ENCODE results near the gene SLC6A17. TPM values are rescaled to one million over a fixed set of nuclear protein-coding genes. Genes with fewer than 3 reads are reported as not detected.

Gene SLC6A17
- total and polyA plus RNA-seq, 2 experiments from 2014 or later: 0.03 to 0.17 TPM

- H3K79me2 ChIP-seq (replicated peaks; ENCODE audit: insufficient read depth): no peaks in the 10 kb centered on the region
- peak overlapping the region; percentile 41; the same call in 1 of the 2 replicates for H3K27ac Mint-ChIP-seq
- H3F3A ChIP-seq (replicated peaks; ENCODE audit: low read depth): no peaks in the 10 kb centered on the region
- ATAC-seq: no peak
- peaks cover 5% of the 10 kb centered on the region; the same call in 1 of the 2 replicates for H3K36me3 ChIP-seq (ENCODE audit: insufficient read depth)
- peaks cover 11% of the 10 kb centered on the region; the same call in 2 of the 3 replicates for H3K36me3 Mint-ChIP-seq (ENCODE audit: low read depth)
- no peak overlapping the region for H3K4me3 ChIP-seq
- H3K4me1 Mint-ChIP-seq: peaks cover 38% of the 10 kb centered on the region
- no peaks in the 10 kb centered on the region; the same call in 1 of the 2 replicates for H3K4me1 ChIP-seq (ENCODE audit: insufficient read depth)
- no peaks in the 10 kb centered on the region for H4K20me1 ChIP-seq (replicated peaks; ENCODE audit: insufficient read depth)
- no peak overlapping the region for H3K4me3 Mint-ChIP-seq
- peaks cover 7% of the 10 kb centered on the region for H3K27me3 Mint-ChIP-seq (ENCODE audit: insufficient read depth, low read depth, poor library complexity)
- H3K9me3 Mint-ChIP-seq: no peaks in the 10 kb centered on the region; the same call in 2 of the 3 replicates
- no peak overlapping the region for H3K4me2 ChIP-seq
- H2AFZ ChIP-seq: no peak overlapping the region
- 0 out of 2 replicates have a peak, but pooled peaks cover 3% of the 10 kb centered on the region for H3K9me2 ChIP-seq (ENCODE audit: insufficient read depth)
- TF ChIP-seq POLR2AphosphoS5 (IDR thresholded peaks at IDR 0.05; ENCODE audit: low read depth) (no peak), JUNB (IDR thresholded peaks at IDR 0.05; ENCODE audit: unreplicated experiment) (no peak), CTCF (conservative IDR thresholded peaks at IDR 0.05; ENCODE audit: low read depth in 2 of 2) (no peak), ZNF331 (CRISPR knock-in tag; IDR thresholded peaks at IDR 0.05; ENCODE audit: low read depth) (no peak), ETS1 (IDR thresholded peaks at IDR 0.05) (no peak), ZNF114 (CRISPR knock-in tag; IDR thresholded peaks at IDR 0.05) (no peak), ZNF462 (CRISPR knock-in tag; IDR thresholded peaks at IDR 0.05) (no peak), EZH2 (IDR thresholded peaks at IDR 0.05; ENCODE audit: low read depth, unreplicated experiment) (no peak), STAT1 (IDR thresholded peaks at IDR 0.05; ENCODE audit: unreplicated experiment) (no peak), NANOG (IDR thresholded peaks at IDR 0.05; ENCODE audit: borderline replicate concordance) (no peak), REST (IDR thresholded peaks at IDR 0.05; ENCODE audit: unreplicated experiment) (no peak)
- H3K27ac ChIP-seq (ENCODE audit: low read depth): no peak overlapping the region
- DNase-seq (ENCODE audit: low spot score): no peak
- no peaks in the 10 kb centered on the region for H3K27me3 ChIP-seq (ENCODE audit: insufficient read depth)
Observed at GRCh38 chr1:110233861-110234260, 83.6 kb downstream of the SLC6A17 start.

Data from GM23338 (cell line).